ENCODE data around the gene CHRNA4.

The CHRNA4 gene

DNA sequence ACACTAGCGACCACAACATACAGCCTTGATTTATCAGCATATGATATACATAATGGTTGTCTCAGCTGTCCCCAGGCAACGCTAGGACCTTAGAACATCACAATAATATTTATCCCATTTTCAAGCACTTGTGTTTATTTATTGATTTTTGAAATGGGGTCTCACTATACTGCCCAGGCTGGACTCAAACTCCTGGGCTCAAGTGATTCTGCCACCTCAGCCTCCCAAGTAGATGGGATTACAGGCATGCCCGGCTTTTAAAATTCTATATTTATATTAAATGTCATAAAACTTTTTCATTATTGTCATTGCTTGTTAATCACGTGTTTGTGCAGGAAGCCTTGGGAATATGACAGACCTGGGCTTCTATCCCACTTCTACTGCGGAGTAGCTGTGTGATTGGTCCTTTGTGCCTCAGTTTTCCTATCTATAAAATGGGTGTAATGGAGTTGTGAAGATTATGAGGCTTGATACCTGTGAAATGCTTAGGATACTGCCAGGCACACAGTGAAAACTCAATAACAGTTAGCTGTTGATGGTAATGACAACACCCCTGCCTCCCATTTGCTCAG lies 58.0 kb downstream of the CHRNA4 start:
- Histone ChIP-seq H4K20me1 (ENCODE audit: insufficient read depth, low read length, poor library complexity, severe bottlenecking) (no peaks in the 10 kb centered on the region), H3K4me1 (ENCODE audit: insufficient read depth, low read length, poor library complexity, severe bottlenecking) (no peaks in the 10 kb centered on the region), H3K27me3 (ENCODE audit: insufficient read depth, low read length, poor library complexity, severe bottlenecking) (no peaks in the 10 kb centered on the region), H2AFZ (ENCODE audit: low read length) (no peak overlapping the region), H3K79me2 (ENCODE audit: insufficient read depth, low read length) (no peaks in the 10 kb centered on the region), H3K9me2 (replicated peaks; ENCODE audit: low read depth, low read length) (no peaks in the 10 kb centered on the region), H3K4me2 (ENCODE audit: low read depth, low read length, poor library complexity, severe bottlenecking) (no peak overlapping the region), H3K9me3 (ENCODE audit: insufficient read depth, low read depth, low read length) (no peaks in the 10 kb centered on the region), H3K4me3 (ENCODE audit: low read length, poor library complexity, severe bottlenecking) (no peak overlapping the region), H3K36me3 (ENCODE audit: insufficient read depth, low read length) (no peaks in the 10 kb centered on the region), H3K9ac (ENCODE audit: low read depth, low read length, poor library complexity, severe bottlenecking) (no peak overlapping the region), H3F3A (ENCODE audit: low read depth) (no peaks in the 10 kb centered on the region)
- TF ChIP-seq, protein P1, sequence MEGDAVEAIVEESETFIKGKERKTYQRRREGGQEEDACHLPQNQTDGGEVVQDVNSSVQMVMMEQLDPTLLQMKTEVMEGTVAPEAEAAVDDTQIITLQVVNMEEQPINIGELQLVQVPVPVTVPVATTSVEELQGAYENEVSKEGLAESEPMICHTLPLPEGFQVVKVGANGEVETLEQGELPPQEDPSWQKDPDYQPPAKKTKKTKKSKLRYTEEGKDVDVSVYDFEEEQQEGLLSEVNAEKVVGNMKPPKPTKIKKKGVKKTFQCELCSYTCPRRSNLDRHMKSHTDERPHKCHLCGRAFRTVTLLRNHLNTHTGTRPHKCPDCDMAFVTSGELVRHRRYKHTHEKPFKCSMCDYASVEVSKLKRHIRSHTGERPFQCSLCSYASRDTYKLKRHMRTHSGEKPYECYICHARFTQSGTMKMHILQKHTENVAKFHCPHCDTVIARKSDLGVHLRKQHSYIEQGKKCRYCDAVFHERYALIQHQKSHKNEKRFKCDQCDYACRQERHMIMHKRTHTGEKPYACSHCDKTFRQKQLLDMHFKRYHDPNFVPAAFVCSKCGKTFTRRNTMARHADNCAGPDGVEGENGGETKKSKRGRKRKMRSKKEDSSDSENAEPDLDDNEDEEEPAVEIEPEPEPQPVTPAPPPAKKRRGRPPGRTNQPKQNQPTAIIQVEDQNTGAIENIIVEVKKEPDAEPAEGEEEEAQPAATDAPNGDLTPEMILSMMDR (conservative IDR thresholded peaks at IDR 0.05; ENCODE audit: low read length), result no peak
- TF ChIP-seq EZH2phosphoT487 (IDR thresholded peaks at IDR 0.05; ENCODE audit: borderline replicate concordance), result no peak

DNA sequence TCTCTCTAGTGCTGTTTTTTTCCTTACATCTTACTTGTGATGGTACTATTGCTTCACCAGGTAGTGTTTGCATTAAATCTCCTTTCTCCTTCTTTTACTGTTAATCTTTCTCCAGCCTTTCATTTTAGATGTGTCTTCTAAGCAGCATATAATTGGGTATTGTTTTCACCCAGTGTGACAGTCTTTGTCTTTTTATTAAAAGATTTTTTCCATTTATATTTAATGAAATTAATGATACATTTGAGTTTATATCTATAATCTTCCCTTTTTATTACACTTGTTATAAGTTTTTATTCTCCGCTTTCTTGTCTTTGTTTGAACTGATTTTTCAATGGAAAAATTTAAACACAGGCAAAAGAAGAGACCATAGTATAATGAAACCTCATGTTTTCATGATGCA lies 59.5 kb downstream of the CHRNA4 start:
- no peak for TF ChIP-seq EZH2phosphoT487 (IDR thresholded peaks at IDR 0.05; ENCODE audit: borderline replicate concordance)
- TF ChIP-seq, protein P1 (conservative IDR thresholded peaks at IDR 0.05; ENCODE audit: low read length), result no peak

DNA sequence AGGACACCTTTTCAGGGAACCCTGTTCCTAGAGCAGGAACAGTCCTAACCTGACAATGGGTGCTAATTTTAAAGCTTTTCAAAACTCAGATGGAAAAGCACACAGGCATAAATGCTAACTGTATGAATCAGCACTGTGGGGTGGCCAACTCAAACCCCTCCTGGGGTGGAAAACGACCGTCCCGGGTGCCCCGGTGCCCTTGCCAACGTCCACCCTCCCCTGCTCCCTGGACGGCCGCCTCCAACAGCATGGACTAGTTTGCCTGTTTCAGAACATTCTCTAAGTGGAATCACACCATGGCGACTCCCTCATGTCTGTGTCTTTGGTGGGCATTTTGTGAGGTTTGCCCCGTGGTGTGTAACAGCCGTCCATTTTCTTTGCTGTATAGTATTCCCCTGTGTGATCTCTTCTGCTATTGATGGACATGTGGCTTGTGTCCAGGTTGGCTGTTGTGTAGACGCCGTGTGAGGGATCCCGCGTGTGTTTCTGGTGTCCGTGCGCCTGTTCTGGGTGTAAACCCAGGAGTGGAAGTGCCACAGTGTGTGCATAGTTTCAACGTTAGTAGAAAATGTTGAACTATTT lies 62.3 kb downstream of the CHRNA4 start:
- H3F3A ChIP-seq (ENCODE audit: low read depth), result no peaks in the 10 kb centered on the region
- no peaks in the 10 kb centered on the region for H3K27me3 ChIP-seq (ENCODE audit: insufficient read depth, low read length, poor library complexity, severe bottlenecking)
- no peak overlapping the region for H3K4me3 ChIP-seq (ENCODE audit: low read length, poor library complexity, severe bottlenecking)
- H3K36me3 ChIP-seq (ENCODE audit: insufficient read depth, low read length), result no peaks in the 10 kb centered on the region
- H3K4me2 ChIP-seq (ENCODE audit: low read depth, low read length, poor library complexity, severe bottlenecking), result no peak overlapping the region
- H3K9me3 ChIP-seq (ENCODE audit: insufficient read depth, low read depth, low read length), result no peaks in the 10 kb centered on the region
- H3K9ac ChIP-seq (ENCODE audit: low read depth, low read length, poor library complexity, severe bottlenecking), result no peak overlapping the region
- no peak for TF ChIP-seq EZH2phosphoT487 (IDR thresholded peaks at IDR 0.05; ENCODE audit: borderline replicate concordance)
- TF ChIP-seq, protein P1 (conservative IDR thresholded peaks at IDR 0.05; ENCODE audit: low read length), result no peak
- no peaks in the 10 kb centered on the region for H3K9me2 ChIP-seq (replicated peaks; ENCODE audit: low read depth, low read length)
- no peaks in the 10 kb centered on the region for H4K20me1 ChIP-seq (ENCODE audit: insufficient read depth, low read length, poor library complexity, severe bottlenecking)
- H3K4me1 ChIP-seq (ENCODE audit: insufficient read depth, low read length, poor library complexity, severe bottlenecking), result no peaks in the 10 kb centered on the region
- no peaks in the 10 kb centered on the region for H3K79me2 ChIP-seq (ENCODE audit: insufficient read depth, low read length)
- H2AFZ ChIP-seq (ENCODE audit: low read length), result no peak overlapping the region

More for the DNA sequence above, 59.5 kb downstream of the CHRNA4 start:
- Histone ChIP-seq H3K9me3 (ENCODE audit: insufficient read depth, low read depth, low read length) (no peaks in the 10 kb centered on the region), H2AFZ (ENCODE audit: low read length) (no peak overlapping the region), H3K27me3 (ENCODE audit: insufficient read depth, low read length, poor library complexity, severe bottlenecking) (no peaks in the 10 kb centered on the region), H3K9me2 (replicated peaks; ENCODE audit: low read depth, low read length) (no peaks in the 10 kb centered on the region), H3K9ac (ENCODE audit: low read depth, low read length, poor library complexity, severe bottlenecking) (no peak overlapping the region), H3K4me2 (ENCODE audit: low read depth, low read length, poor library complexity, severe bottlenecking) (no peak overlapping the region), H3K4me1 (ENCODE audit: insufficient read depth, low read length, poor library complexity, severe bottlenecking) (no peaks in the 10 kb centered on the region), H3K36me3 (ENCODE audit: insufficient read depth, low read length) (no peaks in the 10 kb centered on the region), H4K20me1 (ENCODE audit: insufficient read depth, low read length, poor library complexity, severe bottlenecking) (no peaks in the 10 kb centered on the region), H3K4me3 (ENCODE audit: low read length, poor library complexity, severe bottlenecking) (no peak overlapping the region), H3K79me2 (ENCODE audit: insufficient read depth, low read length) (no peaks in the 10 kb centered on the region), H3F3A (ENCODE audit: low read depth) (no peaks in the 10 kb centered on the region)

All from Loucy (cell line).